Stromal cell of bone marrow (primary cell): ENCODE results near the gene FGFR3.

Experiments
- DNase-seq: peaks from one replicate; pipeline ENCODE4 v3.0.0-alpha.2; 2012; ENCODE audit warnings: low read depth

Gene FGFR3

GRCh38 chr4:1792832-1793495 is at the start of gene FGFR3:
FGFR3 (plus strand) TSS chr4:1793293; CDS start chr4:1793935, 642 bp downstream.
- no peak for DNase-seq

GRCh38 chr4:1743551-1743950 is 49.5 kb upstream of the FGFR3 start:
- DNase-seq, result no peak

GRCh38 chr4:1743975-1744374 is 49.1 kb upstream of the FGFR3 start:
- DNase-seq, result no peak

- DNase-seq, result no peak
Measured at GRCh38 chr4:1744552-1744951, 48.5 kb upstream of the FGFR3 start.

- DNase-seq, result no peak
Measured at GRCh38 chr4:1745165-1745564, 47.9 kb upstream of the FGFR3 start.

GRCh38 chr4:1745697-1746096 is 47.4 kb upstream of the FGFR3 start:
- no peak for DNase-seq

GRCh38 chr4:1746265-1746691 is 46.8 kb upstream of the FGFR3 start:
- peak; percentile 21 for DNase-seq

GRCh38 chr4:1746919-1747602 is 46.0 kb upstream of the FGFR3 start:
- no peak for DNase-seq

- DNase-seq, result no peak
Measured at GRCh38 chr4:1747603-1747967, 45.5 kb upstream of the FGFR3 start.

- DNase-seq, result peak; percentile 13
Measured at GRCh38 chr4:1748465-1748995, 44.6 kb upstream of the FGFR3 start.

- no peak for DNase-seq
Measured at GRCh38 chr4:1749370-1749769, 43.7 kb upstream of the FGFR3 start.

GRCh38 chr4:1749826-1750225 is 43.3 kb upstream of the FGFR3 start:
- no peak for DNase-seq

- no peak for DNase-seq
Measured at GRCh38 chr4:1750381-1751154, 42.5 kb upstream of the FGFR3 start.

- DNase-seq, result no peak
Measured at GRCh38 chr4:1751155-1751918, 41.8 kb upstream of the FGFR3 start.

GRCh38 chr4:1751919-1752283 is 41.2 kb upstream of the FGFR3 start:
- no peak for DNase-seq

- peak; percentile 3 for DNase-seq
Measured at GRCh38 chr4:1752284-1753041, 40.6 kb upstream of the FGFR3 start.

GRCh38 chr4:1753294-1753696 is 39.8 kb upstream of the FGFR3 start:
- DNase-seq, result no peak

GRCh38 chr4:1753697-1754311 is 39.3 kb upstream of the FGFR3 start:
- DNase-seq, result no peak

GRCh38 chr4:1754336-1754735 is 38.8 kb upstream of the FGFR3 start:
- no peak for DNase-seq

- DNase-seq, result no peak
Measured at GRCh38 chr4:1755297-1755696, 37.8 kb upstream of the FGFR3 start.

- no peak for DNase-seq
Measured at GRCh38 chr4:1756079-1756478, 37.0 kb upstream of the FGFR3 start.
